H54 (cell line): ENCODE results near the gene CAV1.

ENCODE experiments used
- DNase-seq: peaks from one replicate; pipeline ENCODE4 v3.0.0; 2011; ENCODE audit warnings: low spot score, mixed read lengths; ENCODE audit not compliant: insufficient read length
- FAIRE-seq: peaks from 3 replicates; lab custom pipeline; 2011; peaks lifted over from hg19 to GRCh38; lab: Jason Lieb, UNC
- POLR2A ChIP-seq: IDR thresholded peaks from 2 replicates; pipeline ENCODE4 v1.6.1; 2011; ENCODE audit warnings: low read depth, mild to moderate bottlenecking, low read length

CAV1 gene

GRCh38 chr7:116499168-116500077 is 25.4 kb upstream of the CAV1 start, which contains the start of gene CAV2:
CAV2 (plus strand) TSS chr7:116499738; CDS start chr7:116499782, 44 bp downstream.
- TF ChIP-seq POLR2A = peak; percentile 78
- FAIRE-seq (no peak), DNase-seq (peak; percentile 61)

DNA sequence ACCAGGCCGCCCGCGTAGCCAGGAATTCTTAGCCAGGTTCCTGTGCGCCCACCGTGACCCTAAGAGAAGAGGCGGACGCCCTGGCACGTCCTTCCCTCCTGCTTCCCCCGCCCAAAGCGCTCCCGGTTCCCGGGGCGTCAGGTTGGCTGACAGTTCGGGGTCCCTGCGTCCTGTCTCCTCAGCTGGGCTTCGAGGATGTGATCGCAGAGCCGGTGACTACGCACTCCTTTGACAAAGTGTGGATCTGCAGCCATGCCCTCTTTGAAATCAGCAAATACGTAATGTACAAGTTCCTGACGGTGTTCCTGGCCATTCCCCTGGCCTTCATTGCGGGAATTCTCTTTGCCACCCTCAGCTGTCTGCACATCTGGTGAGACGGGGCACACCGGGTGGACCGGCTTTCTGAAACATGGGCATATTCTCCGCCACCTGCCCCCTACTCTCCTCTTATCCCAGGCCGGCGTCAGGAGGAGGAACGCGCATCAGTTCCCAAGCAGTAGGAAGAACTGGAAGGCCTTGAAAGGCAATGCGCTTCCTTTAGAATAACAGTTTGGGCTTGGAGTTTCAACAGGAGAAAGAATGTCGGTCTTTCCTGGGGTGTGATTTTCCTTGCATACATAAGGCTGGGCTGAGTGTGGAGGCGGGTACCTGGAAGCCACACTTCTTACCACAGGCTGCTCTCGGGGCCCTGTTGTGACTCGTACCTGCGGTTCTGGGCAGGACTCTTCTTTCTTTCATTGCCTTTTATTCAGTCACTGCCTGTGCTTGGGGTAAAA is 24.6 kb upstream of the CAV1 start:
- FAIRE-seq = no peak
- no peak for TF ChIP-seq POLR2A
- DNase-seq = no peak

DNA sequence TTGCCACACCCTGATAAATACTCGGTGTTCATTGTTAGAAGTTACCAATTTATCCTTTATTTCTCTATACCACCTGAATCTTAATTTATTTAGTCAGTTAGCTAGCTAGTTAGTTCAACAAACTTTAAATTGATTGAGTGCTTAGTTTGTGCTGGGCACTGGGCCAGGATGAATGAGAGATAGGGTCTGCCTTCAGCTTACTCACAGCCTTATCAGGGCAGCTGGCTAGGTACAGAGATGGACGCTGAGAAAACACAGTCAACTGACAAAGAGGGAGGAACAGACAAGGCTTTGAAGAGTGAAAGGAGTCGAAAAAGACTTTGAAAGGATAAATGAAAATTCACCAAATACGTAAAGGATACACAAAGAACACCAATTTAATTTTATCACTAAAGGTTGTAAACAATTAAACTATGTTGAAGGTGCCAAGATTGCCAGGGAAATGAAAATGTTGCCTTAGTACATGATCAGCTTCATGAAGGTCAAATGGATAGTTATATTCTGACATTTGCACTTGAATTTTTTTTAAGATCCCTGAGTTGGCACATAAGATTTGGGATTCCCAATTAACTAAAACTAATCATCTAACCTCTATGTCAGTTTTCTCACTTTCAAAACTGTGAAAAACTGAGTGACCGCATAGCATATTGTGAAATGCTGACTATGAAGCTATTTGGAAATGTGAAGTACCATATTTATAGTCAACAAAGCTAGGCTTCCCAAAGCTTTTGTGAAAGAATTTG is 23.2 kb upstream of the CAV1 start:
- TF ChIP-seq POLR2A = no peak
- FAIRE-seq = no peak
- DNase-seq = no peak

GRCh38 chr7:116502201-116503096 is 22.4 kb upstream of the CAV1 start:
- no peak for TF ChIP-seq POLR2A
- DNase-seq = no peak
- no peak for FAIRE-seq

DNA sequence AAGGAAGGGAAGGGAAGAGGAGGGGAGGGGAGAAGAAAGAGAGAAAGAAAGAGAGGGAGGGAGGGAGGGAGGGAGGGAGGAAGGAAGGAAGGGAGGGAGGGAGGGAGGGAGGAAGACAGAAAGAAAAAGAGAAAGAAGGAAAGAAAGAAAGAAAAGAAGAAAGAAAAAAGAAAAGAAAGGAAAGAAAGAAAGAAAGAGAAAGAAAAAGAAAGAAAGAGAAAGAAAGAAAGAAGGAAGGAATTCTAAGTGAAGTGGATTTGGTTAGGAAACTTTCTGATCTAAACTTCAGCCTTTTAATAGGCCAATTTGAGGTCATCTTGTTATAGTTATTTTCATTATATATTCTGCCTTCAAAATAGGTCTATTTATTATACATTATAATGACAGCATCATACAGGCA is 21.0 kb upstream of the CAV1 start:
- FAIRE-seq (no peak), DNase-seq (no peak)
- TF ChIP-seq POLR2A = no peak

DNA sequence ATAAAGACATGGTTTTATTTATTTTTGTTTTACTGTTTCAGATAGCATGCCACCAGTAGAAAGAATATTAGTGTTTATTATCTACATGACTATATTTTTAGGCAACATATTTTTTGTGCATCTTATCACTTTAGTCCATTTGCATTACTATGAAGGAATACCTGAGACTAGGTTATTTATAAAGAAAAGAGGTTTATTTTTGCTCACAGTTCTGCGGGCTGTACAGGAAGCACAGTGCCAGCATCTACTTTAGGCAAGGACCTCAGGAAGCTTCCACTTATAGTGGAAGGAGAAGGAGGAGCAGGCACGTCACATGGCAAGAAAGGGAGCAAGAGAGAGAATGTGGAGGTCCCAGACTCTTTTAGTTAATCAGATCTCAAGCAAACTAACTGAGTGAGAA is 19.6 kb upstream of the CAV1 start:
- TF ChIP-seq POLR2A = no peak
- DNase-seq (no peak), FAIRE-seq (no peak)

GRCh38 chr7:116505823-116506222 is 19.0 kb upstream of the CAV1 start:
- DNase-seq (no peak), FAIRE-seq (peak; percentile 50)
- no peak for TF ChIP-seq POLR2A

- no peak for TF ChIP-seq POLR2A
- FAIRE-seq (no peak), DNase-seq (no peak)
These were observed 14.8 kb upstream of the CAV1 start for GRCh38 chr7:116509982-116510579.

DNA sequence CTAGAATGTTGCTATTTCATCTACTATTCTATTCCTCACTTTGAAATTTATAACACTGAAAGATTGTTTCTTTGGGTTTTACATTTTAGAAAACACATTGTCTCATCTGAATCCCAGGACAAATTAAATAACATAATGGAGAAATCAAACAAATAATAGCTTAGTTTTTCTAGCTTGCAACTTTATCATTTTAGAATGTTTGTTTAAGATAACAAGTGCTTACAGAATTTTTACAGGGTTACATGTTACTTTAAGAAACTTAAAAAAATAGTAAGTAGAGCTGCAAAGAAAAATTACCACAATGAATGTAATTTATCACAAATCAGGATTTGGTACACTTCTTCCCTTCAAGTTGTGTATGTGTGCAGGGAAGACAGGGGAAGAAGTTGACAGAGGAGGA is 14.0 kb upstream of the CAV1 start:
- no peak for TF ChIP-seq POLR2A
- no peak for DNase-seq
- FAIRE-seq = no peak

- FAIRE-seq (peak; percentile 94), DNase-seq (peak; percentile 21)
- peak; percentile 33; the same call in 1 of the 2 replicates for TF ChIP-seq POLR2A
These were observed 13.0 kb upstream of the CAV1 start for GRCh38 chr7:116511552-116512519.

GRCh38 chr7:116512520-116513188 is 12.2 kb upstream of the CAV1 start:
- FAIRE-seq (no peak), DNase-seq (no peak)
- no peak for TF ChIP-seq POLR2A

GRCh38 chr7:116515584-116515983 is 9.3 kb upstream of the CAV1 start:
- no peak for DNase-seq
- no peak for FAIRE-seq
- no peak for TF ChIP-seq POLR2A
